Activated T-helper 9 cell treated with anti-CD3 and anti-CD28 coated beads, Interleukin-2, amount 50 U/mL, for 16 hours (primary cell): ENCODE measurements around the gene OLFML3.
"Not testable (repeated sequence)": the region's sequence is repeated elsewhere in the genome, so short reads cannot be mapped to it uniquely, and the experiment has no call there.

Experiments
- DNase-seq: peaks from one replicate; pipeline ENCODE4 v3.0.0-alpha.2; 2020; ENCODE audit warnings: low read depth

The OLFML3 gene, protein sequence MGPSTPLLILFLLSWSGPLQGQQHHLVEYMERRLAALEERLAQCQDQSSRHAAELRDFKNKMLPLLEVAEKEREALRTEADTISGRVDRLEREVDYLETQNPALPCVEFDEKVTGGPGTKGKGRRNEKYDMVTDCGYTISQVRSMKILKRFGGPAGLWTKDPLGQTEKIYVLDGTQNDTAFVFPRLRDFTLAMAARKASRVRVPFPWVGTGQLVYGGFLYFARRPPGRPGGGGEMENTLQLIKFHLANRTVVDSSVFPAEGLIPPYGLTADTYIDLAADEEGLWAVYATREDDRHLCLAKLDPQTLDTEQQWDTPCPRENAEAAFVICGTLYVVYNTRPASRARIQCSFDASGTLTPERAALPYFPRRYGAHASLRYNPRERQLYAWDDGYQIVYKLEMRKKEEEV

DNA sequence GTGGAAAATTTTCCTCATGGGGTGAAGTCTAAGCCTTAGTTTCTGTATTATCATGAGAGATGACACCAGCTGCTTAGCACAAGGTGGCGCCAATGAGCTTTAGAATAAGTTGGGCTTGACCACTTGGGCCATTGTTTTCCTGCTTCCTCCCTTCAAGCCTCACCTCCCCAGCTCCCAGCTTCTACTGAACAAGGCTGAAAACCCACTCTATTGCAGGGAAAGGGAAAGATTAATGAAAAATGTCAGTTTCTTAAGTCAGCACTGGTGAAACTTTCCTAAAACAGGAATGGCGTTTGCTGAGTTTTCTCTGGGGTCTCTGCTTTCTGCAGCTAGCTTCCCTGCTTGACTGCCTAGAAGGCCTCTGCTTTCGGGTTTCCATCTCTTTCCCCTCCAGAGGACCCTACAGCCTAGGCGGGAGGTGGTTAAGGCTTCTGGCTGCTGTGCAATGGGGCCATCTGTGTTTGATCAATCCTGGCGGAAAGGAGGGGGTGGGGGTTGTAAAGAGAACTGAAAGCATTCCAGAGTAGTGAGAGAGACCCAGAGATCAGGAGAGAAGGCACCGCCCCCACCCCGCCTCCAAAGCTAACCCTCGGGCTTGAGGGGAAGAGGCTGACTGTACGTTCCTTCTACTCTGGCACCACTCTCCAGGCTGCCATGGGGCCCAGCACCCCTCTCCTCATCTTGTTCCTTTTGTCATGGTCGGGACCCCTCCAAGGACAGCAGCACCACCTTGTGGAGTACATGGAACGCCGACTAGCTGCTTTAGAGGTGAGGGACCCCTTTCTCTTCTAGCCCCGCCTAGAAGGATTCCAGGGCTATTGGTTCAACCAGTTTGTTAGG is at the start of gene OLFML3:
TSS of gene OLFML3 (plus strand) at position 612 of the 840 bp plus-strand sequence. CDS start at position 655, 43 bp downstream.
- DNase-seq, result no peak

DNA sequence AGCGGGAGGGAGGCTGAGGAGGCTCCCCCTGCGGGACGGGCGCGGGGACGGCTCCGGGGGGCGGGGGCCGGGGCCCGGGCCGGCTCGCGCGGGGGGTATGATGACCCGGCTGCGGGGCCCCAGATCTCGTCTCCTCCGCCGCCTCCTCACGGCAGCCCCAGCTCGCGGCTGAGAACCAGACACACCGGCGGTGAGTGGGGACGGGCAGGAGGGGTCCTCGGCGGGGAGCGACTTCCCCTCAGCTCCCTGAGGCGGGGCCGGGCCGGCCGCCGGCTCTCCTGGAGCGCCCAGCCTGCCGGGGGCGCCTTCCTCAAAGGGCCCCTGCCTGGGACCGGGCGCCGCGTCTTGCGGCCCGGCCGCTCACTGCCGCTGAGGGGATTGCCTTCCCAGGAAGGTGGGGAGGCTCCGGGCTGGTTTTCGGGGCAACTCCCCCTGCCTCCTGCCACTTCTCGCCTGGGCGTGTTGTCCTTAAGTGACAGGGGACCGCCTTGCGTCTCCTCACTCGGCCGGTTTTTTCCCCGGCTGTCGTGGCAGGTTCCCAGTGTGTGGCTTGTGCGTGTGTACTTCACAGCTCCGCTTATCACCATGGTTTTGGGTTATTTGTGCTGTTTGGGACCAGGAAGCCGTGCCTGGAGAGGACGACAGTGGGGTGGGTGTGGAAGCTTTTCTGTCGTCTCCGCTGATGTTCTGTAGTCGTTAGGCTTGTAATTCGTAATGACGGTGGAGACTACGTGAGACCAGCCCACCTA is 49.4 kb upstream of the OLFML3 start:
- peak; percentile 57 for DNase-seq

DNA sequence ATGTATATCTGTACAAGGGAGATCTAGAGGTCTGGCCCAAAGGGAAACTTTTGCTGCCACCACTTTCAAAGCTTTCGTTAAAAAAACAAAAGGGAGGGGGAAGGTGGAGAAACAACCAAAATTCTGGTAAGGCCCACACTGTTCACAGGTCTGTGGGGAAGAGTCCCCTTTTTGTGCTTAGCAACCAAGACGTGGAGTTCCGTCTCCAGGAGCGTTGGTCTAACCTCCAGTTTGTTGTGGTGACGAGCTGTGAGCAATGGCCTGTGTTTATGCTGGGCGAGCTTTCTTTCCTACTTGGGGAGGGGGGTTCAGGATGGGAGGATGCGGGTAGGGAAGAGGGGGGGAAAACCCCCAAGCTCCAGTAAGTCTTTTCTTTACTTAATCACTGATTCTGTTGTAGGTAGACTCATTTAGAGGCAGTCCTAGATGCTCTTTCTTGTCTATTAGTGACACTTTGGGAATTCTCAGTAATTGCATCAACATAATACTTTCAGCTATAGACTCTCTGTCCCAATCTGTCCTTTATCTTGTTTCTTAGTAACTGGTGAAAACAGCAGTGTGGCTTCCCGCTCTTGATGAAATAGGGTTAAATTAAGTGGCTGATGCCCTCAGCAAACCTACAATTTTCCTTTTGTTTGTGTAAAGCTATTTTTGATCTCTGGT is 48.6 kb upstream of the OLFML3 start:
- peak; percentile 55 for DNase-seq

DNA sequence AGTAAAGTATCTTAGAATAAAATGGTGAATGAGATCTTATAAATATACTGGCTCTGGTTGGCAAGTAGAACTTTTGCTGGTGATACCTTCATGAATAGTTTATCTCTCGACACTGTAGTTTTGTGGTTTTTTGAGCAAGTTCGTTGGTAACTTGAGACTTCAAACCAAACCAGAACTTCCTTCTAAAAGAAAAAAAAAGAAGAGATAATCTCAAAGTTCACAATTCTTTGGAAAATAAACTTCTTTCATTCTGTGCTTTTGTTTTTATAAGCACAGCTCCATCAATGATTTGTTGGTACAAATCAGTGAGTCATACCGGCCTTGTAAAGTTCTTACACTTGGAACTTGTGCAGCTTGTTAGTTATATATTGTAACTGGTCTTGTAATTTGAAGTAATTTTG is 47.8 kb upstream of the OLFML3 start:
- DNase-seq, result no peak

DNA sequence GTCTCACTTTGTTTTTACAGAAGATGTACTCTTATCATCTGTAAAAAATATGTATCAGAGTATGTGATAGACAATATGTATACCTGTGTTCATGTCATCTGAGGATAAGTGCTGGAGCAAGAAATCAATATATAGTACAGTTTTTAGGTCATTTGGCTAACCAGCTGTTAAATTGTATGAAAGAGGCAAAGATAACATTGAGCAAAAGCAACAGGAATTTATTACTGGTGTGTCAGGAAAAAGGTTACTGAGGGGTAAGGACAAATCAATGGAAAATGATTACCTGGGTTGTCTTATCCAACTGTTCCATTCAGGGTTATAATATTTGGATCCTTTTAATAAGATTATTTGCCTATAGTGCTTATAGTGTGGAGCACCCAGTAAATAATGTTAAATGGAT is 45.3 kb upstream of the OLFML3 start:
- no peak for DNase-seq

DNA sequence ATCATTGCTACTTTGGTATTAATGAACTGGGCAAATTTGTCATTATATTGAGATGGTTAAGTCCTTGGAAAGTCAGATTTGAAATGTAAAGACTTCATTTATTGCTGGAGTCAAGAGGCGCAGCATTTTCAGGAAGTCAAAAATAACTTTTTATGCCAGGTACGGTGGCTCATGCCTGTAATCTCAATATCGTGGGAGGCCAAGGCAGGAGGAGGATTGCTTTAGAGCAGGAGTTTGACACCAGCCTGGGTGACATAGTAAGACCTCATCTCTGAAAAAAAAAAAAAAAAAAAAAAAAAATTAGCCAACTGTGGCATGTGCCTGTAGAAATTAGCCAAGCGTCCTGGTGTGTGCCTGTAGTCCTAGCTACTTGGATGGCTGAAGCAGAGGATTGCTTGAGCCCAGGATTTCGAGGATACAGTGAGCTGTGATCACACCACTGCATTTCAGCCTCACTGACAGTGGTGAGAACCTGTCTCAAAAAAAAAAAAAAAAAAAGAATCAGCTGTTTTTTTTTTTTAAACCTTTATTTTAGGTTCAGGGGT is 44.7 kb upstream of the OLFML3 start:
- DNase-seq, result no peak

DNA sequence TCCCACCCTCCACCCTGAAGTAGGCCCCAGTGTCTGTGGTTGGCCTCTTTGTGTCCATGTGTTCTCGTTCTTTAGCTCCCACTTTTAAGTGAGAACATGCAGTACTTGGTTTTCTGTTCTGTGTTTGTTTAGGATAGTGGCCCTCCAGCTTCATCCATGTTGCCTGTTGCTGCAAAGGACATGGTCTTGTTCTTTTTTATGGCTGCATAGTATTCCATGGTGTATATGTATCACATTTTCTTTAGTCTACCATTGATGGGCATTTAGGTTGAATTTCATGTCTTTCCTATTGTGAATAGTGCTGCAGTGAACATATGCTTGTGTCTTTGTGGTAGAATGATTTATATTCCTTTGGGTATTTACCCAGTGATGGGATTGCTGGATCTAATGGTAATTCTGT is 44.1 kb upstream of the OLFML3 start:
- no peak for DNase-seq

DNA sequence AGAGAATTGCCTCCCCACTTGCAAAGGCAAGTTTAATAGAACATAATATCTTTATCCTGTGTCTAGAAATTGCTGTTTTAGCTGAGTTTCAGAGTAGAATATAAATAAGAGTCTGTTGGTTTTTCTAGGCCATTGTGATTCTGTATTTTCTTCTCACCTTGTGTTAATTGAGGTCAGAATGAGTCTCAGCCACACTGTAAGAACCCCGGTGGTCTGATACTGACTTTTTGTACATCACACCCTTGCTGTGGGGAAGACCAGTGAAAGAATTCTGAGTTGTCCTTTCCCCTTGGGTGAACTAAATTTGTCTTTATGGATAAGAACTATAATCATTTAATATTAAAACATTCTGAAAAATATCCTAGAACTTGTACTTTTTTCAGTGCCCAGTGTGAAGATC is 43.3 kb upstream of the OLFML3 start:
- no peak for DNase-seq

DNA sequence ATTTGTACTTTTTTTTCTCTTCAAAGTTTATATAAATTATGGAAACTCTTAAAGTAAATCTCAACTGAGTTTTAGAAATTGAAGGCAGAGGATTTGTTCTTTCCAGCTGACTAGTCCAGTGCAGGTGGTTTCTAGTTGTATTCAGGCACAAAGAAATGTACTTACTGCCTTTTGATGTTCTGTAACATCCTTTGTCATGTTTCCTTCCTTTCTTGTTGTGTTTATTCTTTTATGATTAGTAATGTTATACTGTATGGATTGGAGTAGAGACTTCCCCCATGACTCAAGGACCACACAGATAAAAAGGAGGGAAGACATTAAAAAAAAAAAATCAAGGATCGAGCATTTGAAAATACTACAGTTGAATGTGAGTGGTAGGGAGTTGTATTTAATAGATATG is 42.1 kb upstream of the OLFML3 start:
- DNase-seq, result no peak

DNA sequence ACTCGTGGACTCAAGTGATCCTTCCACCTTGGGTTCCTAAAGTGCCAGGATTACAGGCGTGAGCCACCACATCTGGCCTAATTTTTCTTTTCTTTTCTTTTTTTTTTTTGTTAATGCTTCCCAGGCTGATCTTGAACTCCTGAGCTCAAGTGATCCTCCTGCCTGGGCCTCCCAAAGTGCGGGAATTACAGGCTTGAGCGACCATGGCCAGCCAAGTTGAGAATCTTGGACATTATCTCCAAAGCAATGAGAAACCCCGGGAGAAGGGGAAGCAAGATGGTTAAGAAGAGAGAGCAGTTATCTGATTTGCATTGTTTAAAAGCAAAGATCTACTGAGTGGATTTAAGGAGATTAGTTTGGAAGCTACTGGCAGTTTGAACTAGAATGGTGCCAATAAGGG is 41.1 kb upstream of the OLFML3 start:
- no peak for DNase-seq

DNA sequence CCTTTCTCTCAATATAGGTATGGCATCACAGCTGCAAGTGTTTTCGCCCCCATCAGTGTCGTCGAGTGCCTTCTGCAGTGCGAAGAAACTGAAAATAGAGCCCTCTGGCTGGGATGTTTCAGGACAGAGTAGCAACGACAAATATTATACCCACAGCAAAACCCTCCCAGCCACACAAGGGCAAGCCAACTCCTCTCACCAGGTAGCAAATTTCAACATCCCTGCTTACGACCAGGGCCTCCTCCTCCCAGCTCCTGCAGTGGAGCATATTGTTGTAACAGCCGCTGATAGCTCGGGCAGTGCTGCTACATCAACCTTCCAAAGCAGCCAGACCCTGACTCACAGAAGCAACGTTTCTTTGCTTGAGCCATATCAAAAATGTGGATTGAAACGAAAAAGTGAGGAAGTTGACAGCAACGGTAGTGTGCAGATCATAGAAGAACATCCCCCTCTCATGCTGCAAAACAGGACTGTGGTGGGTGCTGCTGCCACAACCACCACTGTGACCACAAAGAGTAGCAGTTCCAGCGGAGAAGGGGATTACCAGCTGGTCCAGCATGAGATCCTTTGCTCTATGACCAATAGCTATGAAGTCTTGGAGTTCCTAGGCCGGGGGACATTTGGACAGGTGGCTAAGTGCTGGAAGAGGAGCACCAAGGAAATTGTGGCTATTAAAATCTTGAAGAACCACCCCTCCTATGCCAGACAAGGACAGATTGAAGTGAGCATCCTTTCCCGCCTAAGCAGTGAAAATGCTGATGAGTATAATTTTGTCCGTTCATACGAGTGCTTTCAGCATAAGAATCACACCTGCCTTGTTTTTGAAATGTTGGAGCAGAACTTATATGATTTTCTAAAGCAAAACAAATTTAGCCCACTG is 38.7 kb upstream of the OLFML3 start:
- DNase-seq, result peak; percentile 18

DNA sequence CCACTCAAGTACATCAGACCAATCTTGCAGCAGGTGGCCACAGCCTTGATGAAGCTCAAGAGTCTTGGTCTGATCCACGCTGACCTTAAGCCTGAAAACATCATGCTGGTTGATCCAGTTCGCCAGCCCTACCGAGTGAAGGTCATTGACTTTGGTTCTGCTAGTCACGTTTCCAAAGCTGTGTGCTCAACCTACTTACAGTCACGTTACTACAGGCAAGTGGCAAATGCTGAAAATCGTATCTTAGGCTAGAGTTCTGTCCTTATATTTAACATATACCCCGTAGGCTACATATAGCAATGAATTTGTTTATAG is 38.1 kb upstream of the OLFML3 start:
- DNase-seq, result no peak

DNA sequence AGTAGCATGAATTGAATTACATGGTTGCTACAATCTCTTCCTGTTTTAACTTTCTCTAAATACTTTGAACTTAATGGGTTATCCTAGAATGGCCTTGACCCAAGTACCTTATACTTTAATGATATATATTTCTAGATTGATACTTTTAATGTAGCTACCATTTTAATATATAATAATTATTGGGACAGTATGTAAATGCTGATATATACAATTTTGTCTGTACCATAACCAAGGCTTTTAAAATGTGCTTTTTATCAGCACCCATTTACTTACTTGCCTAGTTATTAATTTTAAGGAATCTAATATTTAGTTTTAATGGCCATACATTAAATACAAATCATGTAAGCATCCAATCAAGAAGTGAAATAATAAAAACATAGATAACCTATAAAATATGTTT is 36.7 kb upstream of the OLFML3 start:
- no peak for DNase-seq

DNA sequence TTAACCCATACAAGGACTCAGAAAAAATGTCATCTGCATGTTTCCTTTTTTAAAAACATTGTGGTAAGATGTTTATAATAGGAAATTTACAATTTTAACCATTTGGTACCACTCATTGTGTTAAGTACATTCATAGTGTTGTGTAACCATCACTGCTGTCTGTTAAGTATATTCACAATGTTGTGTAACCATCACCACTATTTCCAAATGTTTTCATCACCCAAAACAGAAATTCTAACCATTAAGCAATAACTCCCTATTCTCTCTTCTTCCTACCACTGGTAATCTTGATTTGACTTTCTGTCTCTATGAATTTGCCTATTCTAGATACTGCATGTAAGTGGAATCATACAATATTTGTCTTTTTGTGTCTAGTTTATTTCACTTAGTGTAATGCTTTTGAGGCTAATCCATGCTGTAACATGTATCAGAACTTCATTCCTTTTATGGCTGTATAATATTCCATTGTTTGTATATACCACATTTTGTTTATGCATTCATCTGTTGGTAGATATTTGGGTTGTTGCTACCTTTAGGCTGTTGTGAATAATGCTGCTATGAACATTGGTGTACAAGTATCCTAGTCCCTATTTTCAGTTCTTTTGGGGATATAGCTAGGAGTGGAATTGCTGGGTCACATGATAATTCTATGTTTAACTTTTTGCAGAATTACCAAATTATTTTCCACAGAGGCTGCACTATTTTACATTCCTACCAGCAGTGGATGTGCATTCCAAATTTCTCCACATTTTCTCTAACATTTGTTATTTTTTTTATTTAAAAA is 36.1 kb upstream of the OLFML3 start:
- DNase-seq, result no peak

DNA sequence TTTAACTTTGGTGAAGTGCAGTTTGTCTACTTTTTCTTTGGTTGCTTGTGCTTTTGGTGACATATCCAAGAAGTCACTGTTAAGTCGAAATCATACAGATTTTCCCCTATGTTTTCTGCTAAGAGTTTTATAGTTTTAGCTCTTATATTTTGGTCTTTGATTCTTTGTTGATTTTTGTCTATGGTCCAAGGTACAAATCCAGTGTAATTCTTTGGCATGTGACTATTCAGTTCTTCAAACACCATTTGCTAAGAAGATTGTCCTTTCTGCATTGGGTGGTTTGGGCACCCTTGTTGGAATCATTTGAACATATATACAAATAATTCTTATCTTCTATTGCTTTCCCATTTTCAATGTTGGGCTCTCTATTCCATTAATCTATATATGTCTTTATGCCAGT is 33.9 kb upstream of the OLFML3 start:
- DNase-seq, result no peak

DNA sequence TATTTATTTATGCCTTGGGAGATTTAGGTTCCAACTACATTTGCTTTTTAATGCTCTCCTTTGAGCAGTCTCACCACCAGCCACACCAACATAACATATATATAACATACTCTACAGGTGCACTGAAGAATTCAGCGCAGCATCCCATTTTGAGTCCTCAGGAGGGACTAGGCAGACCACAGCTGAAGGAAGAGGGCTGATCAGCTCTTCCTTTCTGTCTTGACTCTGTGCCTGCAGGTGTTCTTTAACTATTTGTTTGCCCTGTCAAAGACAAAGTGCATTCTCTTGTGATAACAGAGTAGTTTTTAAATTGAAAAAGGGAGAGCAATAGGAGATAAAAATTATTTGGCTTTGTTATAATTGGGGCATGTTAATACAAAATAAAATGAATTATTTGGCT is 33.2 kb upstream of the OLFML3 start:
- no peak for DNase-seq

DNA sequence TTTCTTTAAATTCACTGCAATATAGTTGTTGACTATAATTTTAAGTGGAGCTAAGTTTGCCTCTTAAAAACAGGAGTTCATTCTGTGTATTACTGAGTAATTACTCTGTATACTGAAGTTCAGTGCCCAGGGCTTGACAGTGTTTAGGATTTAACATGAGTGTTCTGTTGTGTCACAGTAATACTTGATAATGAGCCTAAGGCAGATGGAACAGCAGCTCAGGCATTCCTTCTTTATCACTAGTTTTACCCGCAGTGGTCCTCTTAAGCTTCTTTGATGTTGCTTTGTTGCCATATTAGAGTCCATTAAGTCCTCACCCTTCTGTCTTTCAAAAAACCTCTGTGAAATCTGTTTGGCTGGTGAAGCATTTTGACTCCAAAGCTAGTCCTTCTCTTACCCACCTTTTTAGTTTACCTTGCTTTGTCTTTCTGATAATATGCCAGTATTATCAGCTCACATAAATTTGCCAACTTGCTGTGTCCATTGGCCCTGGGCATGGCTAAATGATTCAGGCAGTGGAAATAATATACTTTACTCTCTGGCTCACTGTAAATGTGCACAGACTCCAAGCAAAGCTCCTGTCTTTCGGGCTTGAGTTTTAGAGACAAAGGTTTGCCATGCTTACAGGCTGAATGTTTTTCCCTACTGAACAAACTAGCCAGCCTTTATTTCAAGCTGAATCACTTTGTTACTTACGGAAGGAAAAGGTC is 32.4 kb upstream of the OLFML3 start:
- no peak for DNase-seq

DNA sequence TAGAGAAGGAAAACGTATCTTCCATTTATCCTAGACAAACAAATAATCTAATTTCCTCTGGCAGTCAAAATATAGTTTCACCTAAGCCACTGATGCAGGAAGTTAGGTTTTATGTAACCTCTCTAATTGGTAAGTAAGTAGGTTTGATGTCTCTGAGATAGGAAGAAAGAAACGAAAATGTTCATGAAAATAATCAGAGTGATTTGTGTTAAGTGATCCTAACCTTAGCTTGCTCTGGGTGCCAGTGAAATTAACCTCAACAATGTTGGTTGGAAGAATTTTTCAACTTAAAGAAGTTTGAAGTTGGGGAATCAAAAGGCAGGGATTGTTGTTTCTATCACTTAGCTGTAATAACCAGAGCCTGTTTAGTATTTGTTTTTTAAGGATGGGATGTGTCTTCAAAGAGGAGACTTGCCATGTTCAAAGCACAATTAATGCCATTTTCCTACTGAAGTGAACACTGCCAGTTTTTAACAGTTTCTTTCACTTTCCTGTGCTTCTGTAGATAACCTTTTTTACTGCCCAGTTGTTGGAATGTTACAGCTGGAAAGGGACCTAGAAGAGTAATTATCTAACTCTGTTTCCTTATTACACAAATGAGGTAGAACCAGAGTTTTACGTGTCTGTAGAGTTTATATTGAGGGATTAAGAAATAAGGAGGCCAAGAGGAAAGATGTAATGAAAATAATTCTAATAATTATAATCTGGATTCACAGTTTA is 31.7 kb upstream of the OLFML3 start:
- DNase-seq, result no peak

DNA sequence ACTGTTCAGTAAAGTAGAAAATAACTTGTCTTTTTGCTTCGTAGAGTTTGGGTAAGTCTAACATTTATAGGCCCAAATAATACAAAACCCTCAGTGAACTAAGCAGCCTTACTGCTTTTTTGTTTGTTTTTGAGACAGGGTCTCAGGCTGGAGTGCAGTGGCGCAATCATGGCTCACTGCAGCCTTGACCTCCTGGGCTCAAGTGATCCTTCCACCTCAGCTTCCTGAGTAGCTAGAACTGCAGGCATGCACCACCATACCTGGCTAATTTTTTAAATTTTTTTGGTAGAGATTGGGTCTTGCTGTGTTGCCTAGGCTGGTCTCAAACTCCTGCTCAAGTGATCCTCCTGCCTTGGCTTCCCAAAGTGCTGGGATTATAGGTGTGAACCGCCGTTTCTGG is 31.1 kb upstream of the OLFML3 start:
- DNase-seq, result not testable (repeated sequence)
